DOHH2 (cell line): ENCODE results near the gene CLIC4.
"Not testable (repeated sequence)": the region's sequence is repeated elsewhere in the genome, so short reads cannot be mapped to it uniquely, and the experiment has no call there.

Source experiments
- H3F3A ChIP-seq: fragments of 200-600 bp; sonication (generic), shearing (Covaris generic); 2 replicates; pipeline ENCODE4 v1.6.0; 2016; ENCODE audit warnings: antibody characterized with exemption, mild to moderate bottlenecking; ENCODE audit not compliant: control insufficient read depth, insufficient read depth
- H3K27ac ChIP-seq: fragments of 200-600 bp; sonication (generic); 2 replicates; pipeline ENCODE4 v1.5.1; 2014; ENCODE audit warnings: low read depth, mild to moderate bottlenecking, low read length, moderate library complexity
- H3K27me3 ChIP-seq: fragments of 200-600 bp; sonication (generic); 2 replicates; pipeline ENCODE4 v1.6.1; 2014; ENCODE audit warnings: mild to moderate bottlenecking, low read length, mixed read lengths; ENCODE audit not compliant: control insufficient read depth
- H3K36me3 ChIP-seq: fragments of 200-600 bp; sonication (generic); 2 replicates; pipeline ENCODE4 v1.6.1; 2014; ENCODE audit warnings: mild to moderate bottlenecking, low read length, moderate library complexity, mixed read lengths; ENCODE audit not compliant: control insufficient read depth
- H3K4me1 ChIP-seq: fragments of 200-600 bp; sonication (generic); 2 replicates; pipeline ENCODE4 v1.6.1; 2014; ENCODE audit warnings: mild to moderate bottlenecking, low read length, mixed read lengths; ENCODE audit not compliant: control insufficient read depth
- H3K4me2 ChIP-seq: fragments of 200-600 bp; sonication (generic); 2 replicates; pipeline ENCODE4 v1.6.0; 2014; ENCODE audit warnings: mild to moderate bottlenecking, low read length, moderate library complexity
- H3K4me3 ChIP-seq: fragments of 200-600 bp; sonication (generic); 2 replicates; pipeline ENCODE4 v1.5.1; 2014; ENCODE audit warnings: mild to moderate bottlenecking, low read length, mixed read lengths
- H3K79me2 ChIP-seq: fragments of 200-600 bp; sonication (generic); 2 replicates; pipeline ENCODE4 v1.6.1; 2014; ENCODE audit warnings: mild to moderate bottlenecking, low read length, mixed read lengths; ENCODE audit not compliant: control insufficient read depth
- H3K9me2 ChIP-seq: fragments of 200-600 bp; sonication (generic); replicated peaks from 2 replicates; pipeline ENCODE4 v1.6.1; 2014; ENCODE audit warnings: mild to moderate bottlenecking, low read length, mixed read lengths; ENCODE audit not compliant: control insufficient read depth
- H3K9me3 ChIP-seq: fragments of 200-600 bp; sonication (generic); 2 replicates; pipeline ENCODE4 v1.6.1; 2014; ENCODE audit warnings: antibody characterized with exemption, low read length, mixed read lengths; ENCODE audit not compliant: control insufficient read depth, insufficient read depth
- H4K20me1 ChIP-seq: fragments of 200-600 bp; sonication (generic); 2 replicates; pipeline ENCODE4 v1.6.0; 2014; ENCODE audit warnings: low read depth, mild to moderate bottlenecking, antibody characterized with exemption, low read length, moderate library complexity; ENCODE audit not compliant: control insufficient read depth, insufficient read depth
- CTCF ChIP-seq: fragments of 200-600 bp; sonication (generic); IDR thresholded peaks from one replicate; pipeline ENCODE4 v1.5.1; 2014; ENCODE audit warnings: antibody characterized with exemption, mild to moderate bottlenecking, low read depth, low read length; ENCODE audit not compliant: poor library complexity, severe bottlenecking
- EZH2phosphoT487 ChIP-seq: fragments of 200-600 bp; sonication (generic); IDR thresholded peaks from 2 replicates; pipeline ENCODE4 v1.6.1; 2017; ENCODE audit warnings: borderline replicate concordance, mild to moderate bottlenecking, antibody characterized with exemption, low read length, moderate library complexity, mixed read lengths

Gene CLIC4

GRCh38 chr1:24754229-24754628, 9.0 kb downstream of the CLIC4 start:
- no peak overlapping the region for H3K4me3 ChIP-seq
- peaks cover 49% of the 10 kb centered on the region for H3K4me1 ChIP-seq
- peaks cover 98% of the 10 kb centered on the region for H3K79me2 ChIP-seq
- H3K9me2 ChIP-seq, result no peaks in the 10 kb centered on the region
- H3K36me3 ChIP-seq, result peaks cover 23% of the 10 kb centered on the region
- no peak overlapping the region; the same call in 1 of the 2 replicates for H3K4me2 ChIP-seq
- H3F3A ChIP-seq, result peaks cover under 1% of the 10 kb centered on the region
- H3K27me3 ChIP-seq, result no peaks in the 10 kb centered on the region
- peaks cover 9% of the 10 kb centered on the region; the same call in 1 of the 2 replicates for H4K20me1 ChIP-seq
- H3K9me3 ChIP-seq, result no peaks in the 10 kb centered on the region
- TF ChIP-seq EZH2phosphoT487 (no peak), CTCF (no peak)
- no peak overlapping the region for H3K27ac ChIP-seq

- Histone ChIP-seq H3K4me1 (peaks cover 42% of the 10 kb centered on the region), H4K20me1 (peaks cover 15% of the 10 kb centered on the region; the same call in 1 of the 2 replicates)
- not testable (repeated sequence) for H3K4me2 ChIP-seq
Observed at GRCh38 chr1:24755323-24755722, 10.1 kb downstream of the CLIC4 start.

GRCh38 chr1:24756395-24756794, 11.1 kb downstream of the CLIC4 start:
- H3K9me3 ChIP-seq, result no peaks in the 10 kb centered on the region
- no peaks in the 10 kb centered on the region; the same call in 1 of the 2 replicates for H3F3A ChIP-seq
- no peak for TF ChIP-seq EZH2phosphoT487
- TF ChIP-seq CTCF, result no peak
- peaks cover 98% of the 10 kb centered on the region for H3K79me2 ChIP-seq
- H3K9me2 ChIP-seq, result no peaks in the 10 kb centered on the region
- H3K4me1 ChIP-seq, result peaks cover 38% of the 10 kb centered on the region
- no peak overlapping the region for H3K4me2 ChIP-seq
- H3K27me3 ChIP-seq, result no peaks in the 10 kb centered on the region
- H4K20me1 ChIP-seq, result peaks cover 15% of the 10 kb centered on the region
- no peak overlapping the region for H3K27ac ChIP-seq
- peaks cover 13% of the 10 kb centered on the region for H3K36me3 ChIP-seq
- no peak overlapping the region for H3K4me3 ChIP-seq

More at GRCh38 chr1:24755323-24755722, 10.1 kb downstream of the CLIC4 start:
- not testable (repeated sequence) for H3K4me3 ChIP-seq, H3K9me2 ChIP-seq, H3K27ac ChIP-seq, H3K9me3 ChIP-seq, H3K27me3 ChIP-seq, H3F3A ChIP-seq
- peaks cover 20% of the 10 kb centered on the region for H3K36me3 ChIP-seq
- H3K79me2 ChIP-seq, result peaks cover 98% of the 10 kb centered on the region

- Histone ChIP-seq H3K4me2 (no peak overlapping the region), H3K27ac (no peak overlapping the region), H3K4me3 (no peak overlapping the region), H4K20me1 (peaks cover 10% of the 10 kb centered on the region), H3F3A (no peaks in the 10 kb centered on the region; the same call in 1 of the 2 replicates), H3K9me3 (no peaks in the 10 kb centered on the region), H3K27me3 (no peaks in the 10 kb centered on the region), H3K79me2 (peaks cover 98% of the 10 kb centered on the region), H3K36me3 (peaks cover 11% of the 10 kb centered on the region), H3K4me1 (peaks cover 28% of the 10 kb centered on the region), H3K9me2 (no peaks in the 10 kb centered on the region)
- TF ChIP-seq EZH2phosphoT487, result no peak
- no peak for TF ChIP-seq CTCF
Observed at GRCh38 chr1:24759492-24759891, 14.2 kb downstream of the CLIC4 start.
